ENCODE data around the gene BRD2.
A peak's percentile ranks its signal among the peaks of the same experiment; 100 is the strongest.

BRD2 gene

GRCh38 chr6:32950010-32950409, 18.4 kb upstream of the BRD2 start:
- no peak overlapping the region for H3K9ac ChIP-seq (ENCODE audit: low read depth, low read length, poor library complexity)
- no peak overlapping the region for H3K27ac ChIP-seq (replicated peaks; ENCODE audit: low read length)
- no peak overlapping the region for H4K91ac ChIP-seq (ENCODE audit: low read depth, low read length, poor library complexity)
- H3K27me3 ChIP-seq (ENCODE audit: control insufficient read depth in 3 of 3, insufficient read depth in 3 of 3, low read depth in 1 of 3, low read length in 3 of 3) = peaks cover 0 to 14% (median 0%) of the 10 kb centered on the region in 3 experiments
- no peak overlapping the region for H2BK15ac ChIP-seq (ENCODE audit: low read length)
- H2BK12ac ChIP-seq (ENCODE audit: low read length) = no peak overlapping the region
- no peak overlapping the region for H3K18ac ChIP-seq (ENCODE audit: low read length)
- H3K9me3 ChIP-seq (replicated peaks in 1 of 2; ENCODE audit: control insufficient read depth in 2 of 2, insufficient read depth in 1 of 2, low read depth in 1 of 2, low read length in 2 of 2) = no peaks in the 10 kb centered on the region
- no peak overlapping the region for H2BK5ac ChIP-seq (ENCODE audit: low read length)
- H3K79me1 ChIP-seq (ENCODE audit: low read depth, low read length) = no peaks in the 10 kb centered on the region
- H2BK120ac ChIP-seq (ENCODE audit: low read depth, low read length) = no peak overlapping the region
- H2AFZ ChIP-seq (ENCODE audit: low read length) = no peak overlapping the region
- DNase-seq (ENCODE audit: low spot score) = no peak
- no peaks in the 10 kb centered on the region for H3K36me3 ChIP-seq (replicated peaks in 1 of 2; ENCODE audit: control insufficient read depth in 2 of 2, insufficient read depth in 2 of 2, low read length in 2 of 2)
- H3K4me3 ChIP-seq (ENCODE audit: low read length in 2 of 2) = no peak overlapping the region
- no peak overlapping the region for H3K4ac ChIP-seq (ENCODE audit: low read length)
- no peak overlapping the region for H3K4me2 ChIP-seq (ENCODE audit: insufficient read depth, low read length, poor library complexity, severe bottlenecking)
- H2AK5ac ChIP-seq (ENCODE audit: low read depth, low read length) = no peak overlapping the region
- H3K4me1 ChIP-seq (ENCODE audit: control insufficient read depth in 2 of 2, insufficient read depth in 1 of 2, low read depth in 1 of 2, low read length in 2 of 2) = no peaks in the 10 kb centered on the region
- H3K23ac ChIP-seq (ENCODE audit: low read depth, low read length, poor library complexity) = no peak overlapping the region
- WGBS, 2 donors (ENCODE audit: extremely low coverage in 2 of 2, insufficient read length in 2 of 2, insufficient replicate concordance in 1 of 2) = no CpG with 5 or more reads among the region's 3 CpGs
- H3K14ac ChIP-seq (ENCODE audit: low read length) = no peak overlapping the region
- no peak overlapping the region for H4K8ac ChIP-seq (ENCODE audit: low read depth, low read length)

GRCh38 chr6:32950449-32950848, 17.9 kb upstream of the BRD2 start:
- Histone ChIP-seq H3K9ac (ENCODE audit: low read depth, low read length, poor library complexity) (no peak overlapping the region), H3K4me1 (ENCODE audit: control insufficient read depth in 2 of 2, insufficient read depth in 1 of 2, low read depth in 1 of 2, low read length in 2 of 2) (no peaks in the 10 kb centered on the region), H3K9me3 (replicated peaks in 1 of 2; ENCODE audit: control insufficient read depth in 2 of 2, insufficient read depth in 1 of 2, low read depth in 1 of 2, low read length in 2 of 2) (no peaks in the 10 kb centered on the region), H2AFZ (ENCODE audit: low read length) (no peak overlapping the region), H2BK5ac (ENCODE audit: low read length) (no peak overlapping the region), H3K14ac (ENCODE audit: low read length) (no peak overlapping the region), H2BK12ac (ENCODE audit: low read length) (no peak overlapping the region), H2BK15ac (ENCODE audit: low read length) (no peak overlapping the region), H3K79me1 (ENCODE audit: low read depth, low read length) (no peaks in the 10 kb centered on the region), H3K4me3 (ENCODE audit: low read length in 2 of 2) (no peak overlapping the region), H3K4ac (ENCODE audit: low read length) (no peak overlapping the region), H3K36me3 (replicated peaks in 1 of 2; ENCODE audit: control insufficient read depth in 2 of 2, insufficient read depth in 2 of 2, low read length in 2 of 2) (no peaks in the 10 kb centered on the region), H2BK120ac (ENCODE audit: low read depth, low read length) (no peak overlapping the region), H3K27ac (replicated peaks; ENCODE audit: low read length) (no peak overlapping the region), H3K27me3 (ENCODE audit: control insufficient read depth in 3 of 3, insufficient read depth in 3 of 3, low read depth in 1 of 3, low read length in 3 of 3) (peaks cover 0 to 14% (median 0%) of the 10 kb centered on the region in 3 experiments), H4K91ac (ENCODE audit: low read depth, low read length, poor library complexity) (no peak overlapping the region), H3K18ac (ENCODE audit: low read length) (no peak overlapping the region), H2AK5ac (ENCODE audit: low read depth, low read length) (no peak overlapping the region), H3K4me2 (ENCODE audit: insufficient read depth, low read length, poor library complexity, severe bottlenecking) (no peak overlapping the region), H3K23ac (ENCODE audit: low read depth, low read length, poor library complexity) (no peak overlapping the region), H4K8ac (ENCODE audit: low read depth, low read length) (no peak overlapping the region)
- WGBS, 2 donors (ENCODE audit: extremely low coverage in 2 of 2, insufficient read length in 2 of 2, insufficient replicate concordance in 1 of 2) = no CpG with 5 or more reads among the region's 8 CpGs
- DNase-seq (ENCODE audit: low spot score) = no peak

GRCh38 chr6:32952817-32953739, 15.3 kb upstream of the BRD2 start, which contains the start of gene HLA-DMA:
TSS of gene HLA-DMA (minus strand) at chr6:32953097. CDS start at chr6:32953036, 61 bp downstream.
- WGBS, 2 donors (ENCODE audit: extremely low coverage in 2 of 2, insufficient read length in 2 of 2, insufficient replicate concordance in 1 of 2) = no CpG with 5 or more reads among the region's 10 CpGs
- Histone ChIP-seq H3K14ac (ENCODE audit: low read length) (no peak within 1 kb of the TSS), H3K27me3 (ENCODE audit: control insufficient read depth in 3 of 3, insufficient read depth in 3 of 3, low read depth in 1 of 3, low read length in 3 of 3) (peaks cover 0 to 11% (median 0%) of the 10 kb centered on the region in 3 experiments), H3K4me2 (ENCODE audit: insufficient read depth, low read length, poor library complexity, severe bottlenecking) (no peak within 1 kb of the TSS), H2BK120ac (ENCODE audit: low read depth, low read length) (no peak within 1 kb of the TSS), H2BK5ac (ENCODE audit: low read length) (no peak within 1 kb of the TSS), H2AFZ (ENCODE audit: low read length) (peak within 1 kb of the TSS; percentile 60), H3K79me1 (ENCODE audit: low read depth, low read length) (no peaks in the 10 kb centered on the region), H3K9me3 (replicated peaks in 1 of 2; ENCODE audit: control insufficient read depth in 2 of 2, insufficient read depth in 1 of 2, low read depth in 1 of 2, low read length in 2 of 2) (no peaks in the 10 kb centered on the region), H3K4me1 (ENCODE audit: control insufficient read depth in 2 of 2, insufficient read depth in 1 of 2, low read depth in 1 of 2, low read length in 2 of 2) (no peaks in the 10 kb centered on the region), H3K36me3 (replicated peaks in 1 of 2; ENCODE audit: control insufficient read depth in 2 of 2, insufficient read depth in 2 of 2, low read length in 2 of 2) (no peaks in the 10 kb centered on the region), H3K18ac (ENCODE audit: low read length) (no peak within 1 kb of the TSS), H3K4me3 (ENCODE audit: low read length in 2 of 2) (no peak within 1 kb of the TSS), H3K9ac (ENCODE audit: low read depth, low read length, poor library complexity) (no peak within 1 kb of the TSS), H2BK12ac (ENCODE audit: low read length) (no peak within 1 kb of the TSS), H2BK15ac (ENCODE audit: low read length) (no peak within 1 kb of the TSS), H3K4ac (ENCODE audit: low read length) (no peak within 1 kb of the TSS), H4K8ac (ENCODE audit: low read depth, low read length) (no peak within 1 kb of the TSS), H3K23ac (ENCODE audit: low read depth, low read length, poor library complexity) (no peak within 1 kb of the TSS), H3K27ac (replicated peaks; ENCODE audit: low read length) (no peak within 1 kb of the TSS), H2AK5ac (ENCODE audit: low read depth, low read length) (no peak within 1 kb of the TSS), H4K91ac (ENCODE audit: low read depth, low read length, poor library complexity) (no peak within 1 kb of the TSS)
- peak; percentile 54 for DNase-seq (ENCODE audit: low spot score)

GRCh38 chr6:32953775-32954174, 14.6 kb upstream of the BRD2 start:
- H2BK5ac ChIP-seq (ENCODE audit: low read length) = no peak overlapping the region
- H3K23ac ChIP-seq (ENCODE audit: low read depth, low read length, poor library complexity) = no peak overlapping the region
- H4K8ac ChIP-seq (ENCODE audit: low read depth, low read length) = no peak overlapping the region
- no peak overlapping the region for H3K4me2 ChIP-seq (ENCODE audit: insufficient read depth, low read length, poor library complexity, severe bottlenecking)
- no peak overlapping the region for H4K91ac ChIP-seq (ENCODE audit: low read depth, low read length, poor library complexity)
- H2BK120ac ChIP-seq (ENCODE audit: low read depth, low read length) = no peak overlapping the region
- no peaks in the 10 kb centered on the region for H3K9me3 ChIP-seq (replicated peaks in 1 of 2; ENCODE audit: control insufficient read depth in 2 of 2, insufficient read depth in 1 of 2, low read depth in 1 of 2, low read length in 2 of 2)
- no peak overlapping the region for H2AFZ ChIP-seq (ENCODE audit: low read length)
- no CpG with 5 or more reads among the region's 4 CpGs for WGBS, 2 donors (ENCODE audit: extremely low coverage in 2 of 2, insufficient read length in 2 of 2, insufficient replicate concordance in 1 of 2)
- no peak overlapping the region for H3K4ac ChIP-seq (ENCODE audit: low read length)
- no peak overlapping the region for H2AK5ac ChIP-seq (ENCODE audit: low read depth, low read length)
- no peak overlapping the region for H3K14ac ChIP-seq (ENCODE audit: low read length)
- H2BK12ac ChIP-seq (ENCODE audit: low read length) = no peak overlapping the region
- H3K79me1 ChIP-seq (ENCODE audit: low read depth, low read length) = no peaks in the 10 kb centered on the region
- no peak overlapping the region for H3K9ac ChIP-seq (ENCODE audit: low read depth, low read length, poor library complexity)
- DNase-seq (ENCODE audit: low spot score) = no peak
- H3K4me3 ChIP-seq (ENCODE audit: low read length in 2 of 2) = no peak overlapping the region
- no peak overlapping the region for H2BK15ac ChIP-seq (ENCODE audit: low read length)
- H3K27me3 ChIP-seq (ENCODE audit: control insufficient read depth in 3 of 3, insufficient read depth in 3 of 3, low read depth in 1 of 3, low read length in 3 of 3) = peaks cover 0 to 11% (median 0%) of the 10 kb centered on the region in 3 experiments
- no peak overlapping the region for H3K18ac ChIP-seq (ENCODE audit: low read length)
- H3K27ac ChIP-seq (replicated peaks; ENCODE audit: low read length) = no peak overlapping the region
- no peaks in the 10 kb centered on the region for H3K36me3 ChIP-seq (replicated peaks in 1 of 2; ENCODE audit: control insufficient read depth in 2 of 2, insufficient read depth in 2 of 2, low read length in 2 of 2)
- no peaks in the 10 kb centered on the region for H3K4me1 ChIP-seq (ENCODE audit: control insufficient read depth in 2 of 2, insufficient read depth in 1 of 2, low read depth in 1 of 2, low read length in 2 of 2)

Measured in neuronal stem cell (in vitro differentiated cells).